HepG2 (cell line): ENCODE data around the gene ARMH2. TPM values are rescaled to one million over a fixed set of nuclear protein-coding genes. Genes with fewer than 3 reads are reported as not detected.

ENCODE experiments used
- ARHGAP35 ChIP-seq: sonication (generic); formaldehyde crosslinking; IDR thresholded peaks from 2 replicates; pipeline ENCODE4 v1.9.0; 2022; ENCODE audit warnings: mild to moderate bottlenecking, inconsistent platforms, moderate library complexity, missing genetic modification reagents, borderline replicate concordance
- ARNT2 ChIP-seq: sonication (generic); formaldehyde crosslinking; IDR thresholded peaks from 2 replicates; pipeline ENCODE4 v1.8.0; 2022; ENCODE audit warnings: mild to moderate bottlenecking, low read depth, missing genetic modification reagents, moderate library complexity
- CBX2 ChIP-seq, 2 experiments: fragments of 200-600 bp in 1 of 2; sonication (generic); formaldehyde crosslinking in 1 of 2; IDR thresholded peaks; 2 replicates each; pipeline versions ENCODE4 v1.7.0 to v1.8.1; 2018 to 2022; ENCODE audit warnings: low read depth in 2 of 2, low read length in 1 of 2, mild to moderate bottlenecking in 1 of 2, missing genetic modification reagents in 1 of 2
- CHD4 ChIP-seq: fragments of 200-600 bp; sonication (generic); IDR thresholded peaks from 2 replicates; pipeline ENCODE4 v1.7.0; 2017; ENCODE audit warnings: mild to moderate bottlenecking, low read length, borderline replicate concordance
- GLMP ChIP-seq: sonication (generic); formaldehyde crosslinking; IDR thresholded peaks from 2 replicates; pipeline ENCODE4 v1.9.0; 2021; ENCODE audit warnings: missing genetic modification reagents, mild to moderate bottlenecking, borderline replicate concordance
- HDAC2 ChIP-seq: sonication (generic); formaldehyde crosslinking; IDR thresholded peaks from 2 replicates; pipeline ENCODE4 v1.4.0; 2020; ENCODE audit warnings: missing genetic modification reagents
- JUND ChIP-seq: sonication (generic); formaldehyde crosslinking; IDR thresholded peaks from 2 replicates; pipeline ENCODE4 v1.8.0; 2022; ENCODE audit warnings: mild to moderate bottlenecking, missing genetic modification reagents
- KDM4B ChIP-seq: sonication (generic); formaldehyde crosslinking; IDR thresholded peaks from 2 replicates; pipeline ENCODE4 v1.4.0; 2020; ENCODE audit warnings: missing genetic modification reagents
- MATR3 ChIP-seq: sonication (generic); formaldehyde crosslinking; IDR thresholded peaks from 2 replicates; pipeline ENCODE4 v1.4.0; 2020; ENCODE audit warnings: missing genetic modification reagents
- MED8 ChIP-seq: sonication (generic); formaldehyde crosslinking; IDR thresholded peaks from 2 replicates; pipeline ENCODE4 v1.8.1; 2023; ENCODE audit warnings: mild to moderate bottlenecking, missing genetic modification reagents; ENCODE audit not compliant: insufficient replicate concordance
- MYC ChIP-seq: sonication (generic); formaldehyde crosslinking; IDR thresholded peaks from 2 replicates; pipeline ENCODE4 v1.9.0; 2021; ENCODE audit warnings: missing genetic modification reagents, borderline replicate concordance
- MYNN ChIP-seq: sonication (generic); formaldehyde crosslinking; IDR thresholded peaks from 2 replicates; pipeline ENCODE4 v1.4.0; 2020; ENCODE audit warnings: mild to moderate bottlenecking, low read depth, missing genetic modification reagents
- NAIF1 ChIP-seq: sonication (generic); formaldehyde crosslinking; IDR thresholded peaks from 2 replicates; pipeline ENCODE4 v1.5.0; 2020; ENCODE audit warnings: mild to moderate bottlenecking, missing genetic modification reagents, borderline replicate concordance
- NR2F1 ChIP-seq, 2 experiments: fragments of 450-650 bp in 1 of 2; formaldehyde crosslinking in 1 of 2; IDR thresholded peaks; 2 replicates each; pipeline versions ENCODE4 v1.5.0 to v1.6.1; 2016 to 2020; ENCODE audit warnings: mild to moderate bottlenecking in 1 of 2, missing compliant biosample characterization in 1 of 2, missing genetic modification reagents in 1 of 2, moderate library complexity in 1 of 2
- NRL ChIP-seq: sonication (generic); formaldehyde crosslinking; IDR thresholded peaks from 2 replicates; pipeline ENCODE4 v1.5.0; 2020; ENCODE audit warnings: missing genetic modification reagents, mild to moderate bottlenecking, moderate library complexity, borderline replicate concordance
- SALL2 ChIP-seq: sonication (generic); formaldehyde crosslinking; IDR thresholded peaks from 2 replicates; pipeline ENCODE4 v1.8.1; 2023; ENCODE audit warnings: mild to moderate bottlenecking, missing genetic modification reagents, inconsistent platforms
- SP5 ChIP-seq: IDR thresholded peaks from 2 replicates; pipeline ENCODE4 v1.6.1; 2016; ENCODE audit warnings: low read depth, borderline replicate concordance
- ZBTB8A ChIP-seq: sonication (generic); formaldehyde crosslinking; IDR thresholded peaks from 2 replicates; pipeline ENCODE4 v1.4.0; 2020; ENCODE audit warnings: mild to moderate bottlenecking, low read depth, missing genetic modification reagents, borderline replicate concordance
- ZNF101 ChIP-seq: sonication (generic); formaldehyde crosslinking; IDR thresholded peaks from 2 replicates; pipeline ENCODE4 v1.4.0; 2020; ENCODE audit warnings: mild to moderate bottlenecking, low read depth, missing genetic modification reagents, borderline replicate concordance
- ZNF143 ChIP-seq: sonication (generic); formaldehyde crosslinking; IDR thresholded peaks from 2 replicates; pipeline ENCODE4 v1.4.0; 2020; ENCODE audit warnings: missing genetic modification reagents
- ZNF180 ChIP-seq: sonication (generic); formaldehyde crosslinking; IDR thresholded peaks from 2 replicates; pipeline ENCODE4 v1.4.0; 2020; ENCODE audit warnings: low read depth, missing genetic modification reagents, borderline replicate concordance
- ZNF274 ChIP-seq: sonication (generic); formaldehyde crosslinking; IDR thresholded peaks from 2 replicates; pipeline ENCODE4 v1.5.1; 2020; ENCODE audit warnings: mild to moderate bottlenecking, missing genetic modification reagents
- ZNF292 ChIP-seq: sonication (generic); formaldehyde crosslinking; IDR thresholded peaks from 2 replicates; pipeline ENCODE4 v1.8.1; 2022; ENCODE audit warnings: mild to moderate bottlenecking, low read depth, missing genetic modification reagents, borderline replicate concordance
- ZNF570 ChIP-seq: sonication (generic); formaldehyde crosslinking; IDR thresholded peaks from 2 replicates; pipeline ENCODE4 v1.4.0; 2020; ENCODE audit warnings: mild to moderate bottlenecking, missing genetic modification reagents, borderline replicate concordance
- ZNF660 ChIP-seq: sonication (generic); formaldehyde crosslinking; IDR thresholded peaks from 2 replicates; pipeline ENCODE4 v1.5.1; 2020; ENCODE audit warnings: mild to moderate bottlenecking, low read depth, missing genetic modification reagents, borderline replicate concordance
- ZNF670 ChIP-seq: sonication (generic); formaldehyde crosslinking; IDR thresholded peaks from 2 replicates; pipeline ENCODE4 v1.8.0; 2022; ENCODE audit warnings: mild to moderate bottlenecking, missing genetic modification reagents, borderline replicate concordance
- ZNF766 ChIP-seq: sonication (generic); formaldehyde crosslinking; IDR thresholded peaks from 2 replicates; pipeline ENCODE4 v1.5.0; 2020; ENCODE audit warnings: missing genetic modification reagents, borderline replicate concordance
- ZNF780A ChIP-seq: sonication (generic); formaldehyde crosslinking; IDR thresholded peaks from 2 replicates; pipeline ENCODE4 v1.8.0; 2022; ENCODE audit warnings: mild to moderate bottlenecking, missing genetic modification reagents, moderate library complexity
- polyA plus RNA-seq, 8 experiments: library from polyadenylated mRNA; depleted of rRNA in 3 of 8; stranded (reverse) in 7 of 8; unstranded in 1 of 8; fragments of >200 nt; fragmentation: Illumina TruSeq in 4 of 8; extraction: Trizol in 4 of 8; gene quantifications; 2 replicates each; pipeline versions ENCODE4 v1.2.1 to v1.2.3, GENCODE V29; 2011 to 2016; ENCODE audit warnings: low read depth in 4 of 8, missing spikeins in 1 of 8, mixed read lengths in 1 of 8; ENCODE audit not compliant: insufficient read depth in 1 of 8
- total RNA-seq, 5 experiments: library from RNA; depleted of rRNA; stranded (reverse); fragments of >200 nt; fragmentation: Illumina TruSeq; extraction: Trizol; gene quantifications; 2 replicates each; pipeline ENCODE4 v1.2.3, GENCODE V29; 2016; ENCODE audit warnings: low read depth in 1 of 5

Gene ARMH2
- total and polyA plus RNA-seq, 2 of the 13 experiments (the other 11 are each of a cell fraction or from before 2014, with no cell fraction given): not detected

- no peak for TF ChIP-seq CBX2 (IDR thresholded peaks at IDR 0.05; ENCODE audit: low read depth, low read length)
- TF ChIP-seq CBX2 (CRISPR knock-in tag; IDR thresholded peaks at IDR 0.05; ENCODE audit: low read depth): no peak
- no peak for TF ChIP-seq GLMP (CRISPR knock-in tag)
- peak; percentile 52; the same call in 1 of the 2 replicates for TF ChIP-seq ZNF670 (CRISPR knock-in tag)
- no peak; the same call in 1 of the 2 replicates for TF ChIP-seq ZBTB8A (CRISPR knock-in tag)
- TF ChIP-seq MYNN (CRISPR knock-in tag): peak; percentile 74; the same call in 1 of the 2 replicates
- TF ChIP-seq ARNT2: peak; percentile 86; the same call in 1 of the 2 replicates
- TF ChIP-seq HDAC2 (CRISPR knock-in tag): peak; percentile 63; the same call in 1 of the 2 replicates
- TF ChIP-seq NAIF1 (CRISPR knock-in tag): peak; percentile 68; the same call in 1 of the 2 replicates
- peak; percentile 95; the same call in 1 of the 2 replicates for TF ChIP-seq ZNF274 (CRISPR knock-in tag)
- TF ChIP-seq MYC: peak; percentile 92
- TF ChIP-seq NRL: peak; percentile 100
- TF ChIP-seq MATR3 (CRISPR knock-in tag): no peak
- peak; percentile 71 for TF ChIP-seq ZNF780A (CRISPR knock-in tag)
- peak; percentile 53; the same call in 1 of the 2 replicates for TF ChIP-seq SP5 (CRISPR knock-in tag)
- peak; percentile 76; the same call in 1 of the 2 replicates for TF ChIP-seq CHD4
- TF ChIP-seq ZNF143: no peak; the same call in none of the 2 replicates
- peak; percentile 97 for TF ChIP-seq SALL2 (CRISPR knock-in tag)
- 0 out of 2 replicates have a peak, but pooled peaks have one; percentile 76 for TF ChIP-seq ZNF570
- 0 out of 2 replicates have a peak, but pooled peaks have one; percentile 84 for TF ChIP-seq ZNF292 (CRISPR knock-in tag)
- TF ChIP-seq KDM4B (CRISPR knock-in tag): 0 out of 2 replicates have a peak, but pooled peaks have one; percentile 52
- 0 out of 2 replicates have a peak, but pooled peaks have one; percentile 30 for TF ChIP-seq JUND
- TF ChIP-seq ZNF660 (CRISPR knock-in tag): peak; percentile 29; the same call in 1 of the 2 replicates
- TF ChIP-seq ZNF766 (CRISPR knock-in tag): 0 out of 2 replicates have a peak, but pooled peaks have one; percentile 76
- TF ChIP-seq ZNF101 (CRISPR knock-in tag): no peak
- TF ChIP-seq ZNF180: peak; percentile 93; the same call in 1 of the 2 replicates
- peak; percentile 83 for TF ChIP-seq MED8 (CRISPR knock-in tag)
- TF ChIP-seq NR2F1 (CRISPR knock-in tag; IDR thresholded peaks at IDR 0.05): peak; percentile 86 to 93
- TF ChIP-seq ARHGAP35: peak; percentile 98
These were observed 23.8 kb downstream of the ARMH2 start, which contains the start of gene GMNN (continued) for GRCh38 chr6:24774696-24775519.
